ENCODE measurements around the gene SORCS3. TPM values are rescaled to one million over a fixed set of nuclear protein-coding genes. Genes with fewer than 3 reads are reported as not detected.

The SORCS3 gene
- total and polyA plus RNA-seq, 2 of the 13 experiments (the other 11 are each of a cell fraction or from before 2014, with no cell fraction given) = 0.07 TPM; not detected in 1

DNA sequence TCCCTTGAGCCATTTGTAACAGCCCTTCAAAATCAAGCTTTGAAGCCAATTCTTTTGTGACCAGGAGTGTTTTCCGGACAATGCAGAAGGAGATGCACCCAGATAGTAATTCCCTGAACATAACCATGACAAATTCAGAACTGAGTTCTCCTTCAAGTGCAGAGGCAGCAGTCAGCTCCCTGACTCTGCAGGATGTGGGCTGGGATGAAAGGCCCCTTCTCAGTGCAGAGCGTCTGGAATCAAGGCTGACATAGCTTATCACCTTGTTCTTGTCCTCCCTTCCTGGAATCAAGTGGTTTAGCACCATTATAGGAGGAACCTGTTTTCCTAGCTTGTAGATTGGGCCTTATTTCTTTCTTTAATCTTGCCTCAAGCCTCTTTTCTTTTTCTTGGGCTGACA is 143.4 kb downstream of the SORCS3 start (continued):
- TF ChIP-seq, protein P1, sequence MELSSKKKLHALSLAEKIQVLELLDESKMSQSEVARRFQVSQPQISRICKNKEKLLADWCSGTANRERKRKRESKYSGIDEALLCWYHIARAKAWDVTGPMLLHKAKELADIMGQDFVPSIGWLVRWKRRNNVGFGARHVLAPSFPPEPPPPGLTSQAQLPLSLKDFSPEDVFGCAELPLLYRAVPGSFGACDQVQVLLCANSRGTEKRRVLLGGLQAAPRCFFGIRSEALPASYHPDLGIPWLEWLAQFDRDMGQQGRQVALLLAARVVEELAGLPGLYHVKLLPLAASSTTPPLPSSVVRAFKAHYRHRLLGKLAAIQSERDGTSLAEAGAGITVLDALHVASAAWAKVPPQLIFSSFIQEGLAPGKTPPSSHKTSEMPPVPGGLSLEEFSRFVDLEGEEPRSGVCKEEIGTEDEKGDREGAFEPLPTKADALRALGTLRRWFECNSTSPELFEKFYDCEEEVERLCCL (CRISPR knock-in tag; IDR thresholded peaks at IDR 0.05; ENCODE audit: borderline replicate concordance) = no peak
- TF ChIP-seq ZNF317 (CRISPR knock-in tag; IDR thresholded peaks at IDR 0.05) = no peak
- no peak for TF ChIP-seq ZNF557 (CRISPR knock-in tag; IDR thresholded peaks at IDR 0.05)

DNA sequence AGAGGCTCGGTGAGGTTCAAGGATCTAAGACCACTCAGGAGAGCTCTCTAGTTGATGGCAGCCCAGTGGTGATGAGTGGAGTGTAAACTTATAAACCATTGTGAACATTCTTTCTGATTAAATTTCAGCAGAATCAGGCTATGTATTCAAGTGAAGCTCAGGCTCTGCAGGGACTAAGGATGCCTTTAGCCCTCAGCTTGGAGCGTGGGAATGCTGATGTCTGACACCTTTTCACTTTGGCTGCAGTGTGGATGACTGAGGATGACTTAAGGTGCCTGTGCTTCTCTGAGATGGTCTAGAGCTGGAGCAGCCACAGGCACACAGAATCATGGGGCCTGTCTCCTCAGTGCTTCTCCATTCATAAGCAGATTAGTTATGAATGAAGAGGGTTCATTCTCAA is 150.4 kb downstream of the SORCS3 start:
- in situ Hi-C loops (cut with HindIII; ENCODE audit: extremely low pct_ligation_motif_present, low pct_unique_long_range_greater_than_20kb) = no loop called here
- no peak for TF ChIP-seq U2AF1 (optimal IDR thresholded peaks at IDR 0.05; ENCODE audit: low read depth, low read length)
- TF ChIP-seq, protein P2, sequence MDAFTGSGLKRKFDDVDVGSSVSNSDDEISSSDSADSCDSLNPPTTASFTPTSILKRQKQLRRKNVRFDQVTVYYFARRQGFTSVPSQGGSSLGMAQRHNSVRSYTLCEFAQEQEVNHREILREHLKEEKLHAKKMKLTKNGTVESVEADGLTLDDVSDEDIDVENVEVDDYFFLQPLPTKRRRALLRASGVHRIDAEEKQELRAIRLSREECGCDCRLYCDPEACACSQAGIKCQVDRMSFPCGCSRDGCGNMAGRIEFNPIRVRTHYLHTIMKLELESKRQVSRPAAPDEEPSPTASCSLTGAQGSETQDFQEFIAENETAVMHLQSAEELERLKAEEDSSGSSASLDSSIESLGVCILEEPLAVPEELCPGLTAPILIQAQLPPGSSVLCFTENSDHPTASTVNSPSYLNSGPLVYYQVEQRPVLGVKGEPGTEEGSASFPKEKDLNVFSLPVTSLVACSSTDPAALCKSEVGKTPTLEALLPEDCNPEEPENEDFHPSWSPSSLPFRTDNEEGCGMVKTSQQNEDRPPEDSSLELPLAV (CRISPR knock-in tag; conservative IDR thresholded peaks at IDR 0.05; ENCODE audit: low read depth) = no peak
- TF ChIP-seq, protein P3, sequence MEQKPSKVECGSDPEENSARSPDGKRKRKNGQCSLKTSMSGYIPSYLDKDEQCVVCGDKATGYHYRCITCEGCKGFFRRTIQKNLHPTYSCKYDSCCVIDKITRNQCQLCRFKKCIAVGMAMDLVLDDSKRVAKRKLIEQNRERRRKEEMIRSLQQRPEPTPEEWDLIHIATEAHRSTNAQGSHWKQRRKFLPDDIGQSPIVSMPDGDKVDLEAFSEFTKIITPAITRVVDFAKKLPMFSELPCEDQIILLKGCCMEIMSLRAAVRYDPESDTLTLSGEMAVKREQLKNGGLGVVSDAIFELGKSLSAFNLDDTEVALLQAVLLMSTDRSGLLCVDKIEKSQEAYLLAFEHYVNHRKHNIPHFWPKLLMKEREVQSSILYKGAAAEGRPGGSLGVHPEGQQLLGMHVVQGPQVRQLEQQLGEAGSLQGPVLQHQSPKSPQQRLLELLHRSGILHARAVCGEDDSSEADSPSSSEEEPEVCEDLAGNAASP (CRISPR knock-in tag; IDR thresholded peaks at IDR 0.05; ENCODE audit: borderline replicate concordance) = no peak
- no peak for TF ChIP-seq ZNF296 (CRISPR knock-in tag; conservative IDR thresholded peaks at IDR 0.05)
- TF ChIP-seq NFIC (IDR thresholded peaks at IDR 0.05; ENCODE audit: low read length) = no peak
- TF ChIP-seq ZNF30 (CRISPR knock-in tag; IDR thresholded peaks at IDR 0.05) = no peak
- TF ChIP-seq NR1H2 (CRISPR knock-in tag; IDR thresholded peaks at IDR 0.05; ENCODE audit: borderline replicate concordance, low read depth) = no peak
- TF ChIP-seq, protein P4, sequence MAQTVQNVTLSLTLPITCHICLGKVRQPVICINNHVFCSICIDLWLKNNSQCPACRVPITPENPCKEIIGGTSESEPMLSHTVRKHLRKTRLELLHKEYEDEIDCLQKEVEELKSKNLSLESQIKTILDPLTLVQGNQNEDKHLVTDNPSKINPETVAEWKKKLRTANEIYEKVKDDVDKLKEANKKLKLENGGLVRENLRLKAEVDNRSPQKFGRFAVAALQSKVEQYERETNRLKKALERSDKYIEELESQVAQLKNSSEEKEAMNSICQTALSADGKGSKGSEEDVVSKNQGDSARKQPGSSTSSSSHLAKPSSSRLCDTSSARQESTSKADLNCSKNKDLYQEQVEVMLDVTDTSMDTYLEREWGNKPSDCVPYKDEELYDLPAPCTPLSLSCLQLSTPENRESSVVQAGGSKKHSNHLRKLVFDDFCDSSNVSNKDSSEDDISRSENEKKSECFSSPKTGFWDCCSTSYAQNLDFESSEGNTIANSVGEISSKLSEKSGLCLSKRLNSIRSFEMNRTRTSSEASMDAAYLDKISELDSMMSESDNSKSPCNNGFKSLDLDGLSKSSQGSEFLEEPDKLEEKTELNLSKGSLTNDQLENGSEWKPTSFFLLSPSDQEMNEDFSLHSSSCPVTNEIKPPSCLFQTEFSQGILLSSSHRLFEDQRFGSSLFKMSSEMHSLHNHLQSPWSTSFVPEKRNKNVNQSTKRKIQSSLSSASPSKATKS (CRISPR knock-in tag; IDR thresholded peaks at IDR 0.05) = no peak
- TF ChIP-seq, protein P5, sequence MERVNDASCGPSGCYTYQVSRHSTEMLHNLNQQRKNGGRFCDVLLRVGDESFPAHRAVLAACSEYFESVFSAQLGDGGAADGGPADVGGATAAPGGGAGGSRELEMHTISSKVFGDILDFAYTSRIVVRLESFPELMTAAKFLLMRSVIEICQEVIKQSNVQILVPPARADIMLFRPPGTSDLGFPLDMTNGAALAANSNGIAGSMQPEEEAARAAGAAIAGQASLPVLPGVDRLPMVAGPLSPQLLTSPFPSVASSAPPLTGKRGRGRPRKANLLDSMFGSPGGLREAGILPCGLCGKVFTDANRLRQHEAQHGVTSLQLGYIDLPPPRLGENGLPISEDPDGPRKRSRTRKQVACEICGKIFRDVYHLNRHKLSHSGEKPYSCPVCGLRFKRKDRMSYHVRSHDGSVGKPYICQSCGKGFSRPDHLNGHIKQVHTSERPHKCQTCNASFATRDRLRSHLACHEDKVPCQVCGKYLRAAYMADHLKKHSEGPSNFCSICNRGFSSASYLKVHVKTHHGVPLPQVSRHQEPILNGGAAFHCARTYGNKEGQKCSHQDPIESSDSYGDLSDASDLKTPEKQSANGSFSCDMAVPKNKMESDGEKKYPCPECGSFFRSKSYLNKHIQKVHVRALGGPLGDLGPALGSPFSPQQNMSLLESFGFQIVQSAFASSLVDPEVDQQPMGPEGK (CRISPR knock-in tag; IDR thresholded peaks at IDR 0.05) = no peak
- TF ChIP-seq, protein P6, sequence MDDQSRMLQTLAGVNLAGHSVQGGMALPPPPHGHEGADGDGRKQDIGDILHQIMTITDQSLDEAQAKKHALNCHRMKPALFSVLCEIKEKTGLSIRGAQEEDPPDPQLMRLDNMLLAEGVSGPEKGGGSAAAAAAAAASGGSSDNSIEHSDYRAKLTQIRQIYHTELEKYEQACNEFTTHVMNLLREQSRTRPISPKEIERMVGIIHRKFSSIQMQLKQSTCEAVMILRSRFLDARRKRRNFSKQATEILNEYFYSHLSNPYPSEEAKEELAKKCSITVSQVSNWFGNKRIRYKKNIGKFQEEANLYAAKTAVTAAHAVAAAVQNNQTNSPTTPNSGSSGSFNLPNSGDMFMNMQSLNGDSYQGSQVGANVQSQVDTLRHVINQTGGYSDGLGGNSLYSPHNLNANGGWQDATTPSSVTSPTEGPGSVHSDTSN (CRISPR knock-in tag; IDR thresholded peaks at IDR 0.05; ENCODE audit: borderline replicate concordance) = no peak

More for the DNA sequence above, 150.4 kb downstream of the SORCS3 start:
- Histone ChIP-seq H3K27ac (ENCODE audit: extremely low read length, insufficient read depth, low read length) (no peak overlapping the region), H3K4me3 (replicated peaks in 1 of 3; ENCODE audit: insufficient read depth in 1 of 3, low read depth in 2 of 3, low read length in 3 of 3) (no peak overlapping the region), H4K20me1 (ENCODE audit: insufficient read depth, low read length) (no peaks in the 10 kb centered on the region), H3K4me1 (ENCODE audit: insufficient read depth, low read length) (no peaks in the 10 kb centered on the region), H3K79me2 (ENCODE audit: insufficient read depth, low read length) (no peaks in the 10 kb centered on the region), H2AFZ (ENCODE audit: low read length) (no peak overlapping the region), H3K9me3 (ENCODE audit: low read length) (no peaks in the 10 kb centered on the region), H3K9ac (ENCODE audit: insufficient read depth, low read depth, low read length) (no peak overlapping the region), H3K27me3 (ENCODE audit: control insufficient read depth in 1 of 2, insufficient read depth in 2 of 2, low read length in 2 of 2) (no peaks in the 10 kb centered on the region; a peak in 1 of 5 replicates), H3K36me3 (replicated peaks in 1 of 2; ENCODE audit: control insufficient read depth in 1 of 2, insufficient read depth in 2 of 2, low read length in 2 of 2) (no peaks in the 10 kb centered on the region), H3K4me2 (ENCODE audit: low read depth, low read length) (no peak overlapping the region)
- 0% methylated on average over 1 of the region's 2 CpGs for WGBS (ENCODE audit: low lambda C conversion rate)
- ChIA-PET POLR2A (no interaction called here), CTCF (ENCODE audit: low intra/inter-chr PET ratio, low total read pairs) (no interaction called here)
- no peak for FAIRE-seq
- ATAC-seq = no peak
- intact Hi-C loops (cut with micrococcal nuclease; ENCODE audit: unreplicated experiment) = no loop called here
- no peak for DNase-seq (ENCODE audit: low spot score)
- BruUV-seq (replicated peaks) = no TSS peak

Data from HepG2 (cell line).